AG08396 (cell line): Measurements from ENCODE around the gene S100A7.

ENCODE experiments used
- DNase-seq: peaks from one replicate; pipeline ENCODE4 v3.0.0; 2012; ENCODE audit warnings: low spot score, mixed read lengths

The S100A7 gene

GRCh38 chr1:153460551-153460950, at the start of gene S100A7:
TSS of gene S100A7 (minus strand) at chr1:153460651. CDS start at chr1:153459013, 1,638 bp downstream.
- DNase-seq = no peak

- DNase-seq = peak; percentile 37
These were observed 49.4 kb upstream of the S100A7 start for GRCh38 chr1:153509729-153510354.

- no peak for DNase-seq
These were observed 48.6 kb upstream of the S100A7 start for GRCh38 chr1:153509036-153509435.

GRCh38 chr1:153507926-153508583, 47.6 kb upstream of the S100A7 start:
- DNase-seq = no peak

- peak; percentile 88 for DNase-seq
These were observed 46.5 kb upstream of the S100A7 start for GRCh38 chr1:153506831-153507413.

GRCh38 chr1:153506386-153506785, 45.9 kb upstream of the S100A7 start:
- DNase-seq = no peak

GRCh38 chr1:153505576-153505975, 45.1 kb upstream of the S100A7 start:
- no peak for DNase-seq

- no peak for DNase-seq
These were observed 43.3 kb upstream of the S100A7 start for GRCh38 chr1:153503766-153504165.

- no peak for DNase-seq
These were observed 38.3 kb upstream of the S100A7 start for GRCh38 chr1:153498746-153499145.

- no peak for DNase-seq
These were observed 35.1 kb upstream of the S100A7 start for GRCh38 chr1:153495536-153495935.

- DNase-seq = peak; percentile 56
These were observed 34.6 kb upstream of the S100A7 start for GRCh38 chr1:153494976-153495535.

- no peak for DNase-seq
These were observed 33.0 kb upstream of the S100A7 start for GRCh38 chr1:153493343-153493960.

- peak; percentile 74 for DNase-seq
These were observed 30.0 kb upstream of the S100A7 start for GRCh38 chr1:153490272-153491051.

GRCh38 chr1:153488731-153489130, 28.3 kb upstream of the S100A7 start:
- no peak for DNase-seq

GRCh38 chr1:153487707-153488106, 27.3 kb upstream of the S100A7 start:
- no peak for DNase-seq

- DNase-seq = no peak
These were observed 25.4 kb upstream of the S100A7 start for GRCh38 chr1:153485863-153486262.

- no peak for DNase-seq
These were observed 23.3 kb upstream of the S100A7 start for GRCh38 chr1:153483776-153484175.

- DNase-seq = no peak
These were observed 20.7 kb upstream of the S100A7 start for GRCh38 chr1:153481124-153481523.

GRCh38 chr1:153478692-153479618, 18.5 kb upstream of the S100A7 start:
- DNase-seq = no peak

- no peak for DNase-seq
These were observed 17.7 kb upstream of the S100A7 start for GRCh38 chr1:153478047-153478691.
